Spleen (tissue), 11 donors: ENCODE data around the gene RFTN1. TPM values are rescaled to one million over a fixed set of nuclear protein-coding genes. Genes with fewer than 3 reads are reported as not detected.

ENCODE experiments used
- DNase-seq: peaks from one replicate; pipeline ENCODE4 v3.0.0-alpha.2; 2020
- H3K27ac ChIP-seq, 8 donors: fragments of 200-600 bp; sonication (generic) in 7 of 8; 1 replicate in 4 of 8; 2 replicates in 4 of 8; pipeline versions ENCODE4 v1.5.0 to v1.8.0; 2016 to 2021; ENCODE audit warnings: inconsistent platforms in 4 of 8, mild to moderate bottlenecking in 4 of 8, moderate library complexity in 1 of 8
- H3K27me3 ChIP-seq, 7 donors: fragments of 200-600 bp; sonication (generic) in 6 of 7; replicated peaks in 1 of 7; 1 replicate in 4 of 7; 2 replicates in 3 of 7; pipeline versions ENCODE4 v1.5.0 to v1.8.0; 2016 to 2021; ENCODE audit warnings: inconsistent platforms in 3 of 7, mild to moderate bottlenecking in 1 of 7
- H3K36me3 ChIP-seq, 6 donors: fragments of 200-600 bp; sonication (generic) in 5 of 6; 1 replicate in 4 of 6; 2 replicates in 2 of 6; pipeline versions ENCODE4 v1.5.0 to v1.8.0; 2016 to 2021; ENCODE audit warnings: inconsistent platforms in 2 of 6
- H3K4me1 ChIP-seq, 6 donors: fragments of 200-600 bp; sonication (generic) in 5 of 6; 1 replicate in 3 of 6; 2 replicates in 3 of 6; pipeline versions ENCODE4 v1.5.0 to v1.8.0; 2016 to 2021; ENCODE audit warnings: inconsistent platforms in 3 of 6
- H3K4me3 ChIP-seq, 8 donors: fragments of 200-600 bp; sonication (generic) in 7 of 8; 1 replicate in 4 of 8; 2 replicates in 4 of 8; pipeline versions ENCODE4 v1.5.0 to v1.8.0; 2016 to 2021; ENCODE audit warnings: inconsistent platforms in 4 of 8, mild to moderate bottlenecking in 4 of 8, moderate library complexity in 2 of 8
- H3K9me3 ChIP-seq, 8 donors: fragments of 200-600 bp; sonication (generic) in 7 of 8; 1 replicate in 4 of 8; 2 replicates in 4 of 8; pipeline versions ENCODE4 v1.5.0 to v1.8.0; 2016 to 2021; ENCODE audit warnings: inconsistent platforms in 4 of 8
- POLR2A ChIP-seq, 3 donors: fragments of 450-650 bp; IDR thresholded peaks; one replicate each; pipeline ENCODE4 v1.5.1; 2017; ENCODE audit warnings: antibody characterized with exemption in 3 of 3, mild to moderate bottlenecking in 1 of 3
- POLR2AphosphoS5 ChIP-seq, 3 donors: sonication (generic); formaldehyde crosslinking; IDR thresholded peaks; one replicate each; pipeline ENCODE4 v1.5.1; 2017; ENCODE audit warnings: antibody characterized with exemption in 3 of 3
- WGBS, 5 donors: extraction: QIAGEN DNeasy Blood & Tissue Kit in 3 of 5; methylation state at CpG; one replicate each; pipeline versions ENCODE4 v1.1.5 to v1.1.7; 2013 to 2018; 5-methylcytosine and 5-hydroxymethylcytosine counted together
- intact Hi-C: fragments of 100-400 bp; cut with DNase I; formaldehyde crosslinking; loops from one replicate; pipeline ENCODE4 v1.15.0; 2023; ENCODE audit warnings: low total_unique reads
- polyA plus RNA-seq, 3 donors: library from polyadenylated mRNA; stranded (reverse); fragments of 200-250 nt; gene quantifications; one replicate each; pipeline ENCODE4 v1.2.1, GENCODE V29; 2013
- total RNA-seq, 7 donors: library from RNA; depleted of rRNA in 3 of 7; stranded (reverse); fragments of >200 nt in 3 of 7; fragmentation: NEBNext Ultra II Directional in 4 of 7; extraction: Animal tissue kit (Norgen Biotek cat#: 25700) in 4 of 7; gene quantifications; one replicate each; pipeline versions ENCODE4 v1.1.0 to v1.2.1, GENCODE V29; 2016 to 2021
- TF ChIP-seq, protein P1 (sequence below), 11 experiments: fragments of 200-600 bp in 7 of 11; fragments of 450-650 bp in 4 of 11; sonication (generic) in 4 of 11; IDR thresholded peaks in 8 of 11; conservative IDR thresholded peaks in 3 of 11; 1 replicate in 7 of 11; 2 replicates in 4 of 11; pipeline versions ENCODE4 v1.4.0 to v1.8.0; 2016 to 2021; ENCODE audit warnings: antibody characterized with exemption in 11 of 11, inconsistent platforms in 4 of 11, mild to moderate bottlenecking in 1 of 11
- donor health status: healthy with polysubstance abuse.
- donor health status: DM: no; HTN: no; CAD: no; lungs with moderate emphysema.
- donor health status: DM: no; HTN: no; CAD: no.
- donor health status: Bipolar disorder and iron deficiency.
- donor health status: healthy.
- donor health status: DM: no; HTN: no; CAD: no.
- donor health status: DM: yes; HTN: yes; CAD: no.

RFTN1 gene
- total and polyA plus RNA-seq, 10 donors = 30.4 to 106 (median 75.3) TPM

DNA sequence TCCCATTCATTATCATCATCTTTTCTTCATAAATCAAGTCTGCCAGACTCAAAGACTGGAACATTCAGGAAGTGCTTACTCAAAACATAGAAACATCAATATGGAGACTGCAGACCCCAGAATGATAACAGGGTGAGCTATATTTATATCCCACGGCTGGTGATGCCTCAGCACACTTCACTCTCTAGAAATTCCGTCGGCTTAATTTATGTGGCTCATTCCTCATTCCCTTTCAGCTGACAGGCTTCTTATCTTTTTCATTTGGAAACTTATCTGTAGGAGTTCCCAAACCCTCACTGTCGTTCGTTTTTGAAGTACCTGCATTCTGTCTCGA, 45.5 kb downstream of the RFTN1 start:
- H3K4me3 ChIP-seq = no peak overlapping the region
- DNase-seq = no peak
- H3K4me1 ChIP-seq = peaks cover 28 to 81% (median 33%) of the 10 kb centered on the region in 6 donors
- H3K9me3 ChIP-seq = peaks cover 0 to 17% (median 13%) of the 10 kb centered on the region in 8 donors
- intact Hi-C loops = no loop called here
- H3K27ac ChIP-seq = peak overlapping the region in 6 of 8 donors; percentile 29 to 49 (median 34)
- no peaks in the 10 kb centered on the region for H3K27me3 ChIP-seq
- TF ChIP-seq POLR2AphosphoS5 (IDR thresholded peaks at IDR 0.05) (no peak), POLR2A (IDR thresholded peaks at IDR 0.05) (no peak)
- TF ChIP-seq, protein P1, sequence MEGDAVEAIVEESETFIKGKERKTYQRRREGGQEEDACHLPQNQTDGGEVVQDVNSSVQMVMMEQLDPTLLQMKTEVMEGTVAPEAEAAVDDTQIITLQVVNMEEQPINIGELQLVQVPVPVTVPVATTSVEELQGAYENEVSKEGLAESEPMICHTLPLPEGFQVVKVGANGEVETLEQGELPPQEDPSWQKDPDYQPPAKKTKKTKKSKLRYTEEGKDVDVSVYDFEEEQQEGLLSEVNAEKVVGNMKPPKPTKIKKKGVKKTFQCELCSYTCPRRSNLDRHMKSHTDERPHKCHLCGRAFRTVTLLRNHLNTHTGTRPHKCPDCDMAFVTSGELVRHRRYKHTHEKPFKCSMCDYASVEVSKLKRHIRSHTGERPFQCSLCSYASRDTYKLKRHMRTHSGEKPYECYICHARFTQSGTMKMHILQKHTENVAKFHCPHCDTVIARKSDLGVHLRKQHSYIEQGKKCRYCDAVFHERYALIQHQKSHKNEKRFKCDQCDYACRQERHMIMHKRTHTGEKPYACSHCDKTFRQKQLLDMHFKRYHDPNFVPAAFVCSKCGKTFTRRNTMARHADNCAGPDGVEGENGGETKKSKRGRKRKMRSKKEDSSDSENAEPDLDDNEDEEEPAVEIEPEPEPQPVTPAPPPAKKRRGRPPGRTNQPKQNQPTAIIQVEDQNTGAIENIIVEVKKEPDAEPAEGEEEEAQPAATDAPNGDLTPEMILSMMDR (IDR thresholded peaks at IDR 0.05 in 8 of 11, conservative IDR thresholded peaks at IDR 0.05 in 3 of 11) = no peak
- WGBS, 5 donors = 15 to 25% (median 21%) methylated on average over 6 of the region's 6 CpGs
- H3K36me3 ChIP-seq = peaks cover 0 to 27% (median 4%) of the 10 kb centered on the region in 6 donors

DNA sequence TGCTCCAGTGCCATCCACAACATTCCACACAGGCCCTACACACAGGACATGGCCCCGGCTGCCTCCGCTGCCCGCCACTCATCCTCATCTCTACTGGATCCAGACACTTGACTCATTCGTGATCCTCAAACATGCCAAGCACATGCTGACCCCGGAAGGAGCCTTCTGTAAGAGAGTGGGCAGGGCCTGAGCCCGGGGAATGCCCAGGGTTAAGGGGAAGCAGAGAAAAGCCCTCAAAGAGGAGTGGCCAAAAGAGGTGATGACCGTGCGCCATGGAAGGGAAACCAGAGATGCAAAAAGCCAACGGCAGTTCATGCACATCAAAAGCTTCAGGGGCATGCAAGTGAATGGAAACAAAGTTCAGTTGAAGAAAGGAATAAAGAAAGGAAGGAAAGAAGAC, 46.1 kb downstream of the RFTN1 start:
- peak; percentile 74 for DNase-seq
- H3K4me3 ChIP-seq = no peak overlapping the region
- WGBS, 5 donors = 45 to 59% (median 53%) methylated on average over 8 of the region's 9 CpGs
- H3K27me3 ChIP-seq = no peaks in the 10 kb centered on the region
- peaks cover 0 to 17% (median 13%) of the 10 kb centered on the region in 8 donors for H3K9me3 ChIP-seq
- intact Hi-C loops = no loop called here
- H3K27ac ChIP-seq = peak overlapping the region in 5 of 8 donors; percentile 16 to 49 (median 31)
- H3K36me3 ChIP-seq = peaks cover 0 to 21% (median 4%) of the 10 kb centered on the region in 6 donors
- TF ChIP-seq POLR2AphosphoS5 (IDR thresholded peaks at IDR 0.05) = no peak
- TF ChIP-seq, protein P1 (IDR thresholded peaks at IDR 0.05 in 8 of 11, conservative IDR thresholded peaks at IDR 0.05 in 3 of 11) = no peak
- no peak for TF ChIP-seq POLR2A (IDR thresholded peaks at IDR 0.05)
- peaks cover 30 to 82% (median 38%) of the 10 kb centered on the region in 6 donors for H3K4me1 ChIP-seq

DNA sequence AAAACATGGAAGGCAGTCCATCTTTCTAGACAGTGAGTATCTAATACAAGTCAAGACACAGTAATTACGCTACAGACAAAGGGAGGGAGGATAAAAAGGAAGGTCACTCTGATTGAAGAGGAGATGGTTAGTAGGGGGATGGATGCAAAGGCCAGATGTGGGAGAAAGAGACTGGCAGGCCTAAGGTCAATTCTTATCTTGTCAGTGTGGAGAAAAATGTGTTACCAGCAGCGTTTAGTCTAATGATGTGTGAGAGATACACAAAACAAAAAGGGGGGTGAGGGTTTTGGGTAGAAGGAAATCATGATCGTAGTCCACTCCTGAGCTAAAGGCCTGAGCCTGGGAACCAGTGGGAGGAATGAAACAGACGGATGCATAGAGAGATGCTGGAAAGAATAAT, 46.7 kb downstream of the RFTN1 start:
- peak overlapping the region in 3 of 8 donors; percentile 5 to 49 (median 45) for H3K27ac ChIP-seq
- intact Hi-C loops = no loop called here
- TF ChIP-seq, protein P1 (IDR thresholded peaks at IDR 0.05 in 8 of 11, conservative IDR thresholded peaks at IDR 0.05 in 3 of 11) = no peak
- no peak for TF ChIP-seq POLR2A (IDR thresholded peaks at IDR 0.05)
- peaks cover 0 to 15% (median 4%) of the 10 kb centered on the region in 6 donors for H3K36me3 ChIP-seq
- peaks cover 0 to 17% (median 13%) of the 10 kb centered on the region in 8 donors for H3K9me3 ChIP-seq
- H3K4me3 ChIP-seq = no peak overlapping the region
- WGBS, 5 donors = 79 to 88% (median 84%) methylated on average over 4 of the region's 4 CpGs
- DNase-seq = no peak
- H3K27me3 ChIP-seq = no peaks in the 10 kb centered on the region
- H3K4me1 ChIP-seq = peaks cover 30 to 83% (median 42%) of the 10 kb centered on the region in 6 donors

DNA sequence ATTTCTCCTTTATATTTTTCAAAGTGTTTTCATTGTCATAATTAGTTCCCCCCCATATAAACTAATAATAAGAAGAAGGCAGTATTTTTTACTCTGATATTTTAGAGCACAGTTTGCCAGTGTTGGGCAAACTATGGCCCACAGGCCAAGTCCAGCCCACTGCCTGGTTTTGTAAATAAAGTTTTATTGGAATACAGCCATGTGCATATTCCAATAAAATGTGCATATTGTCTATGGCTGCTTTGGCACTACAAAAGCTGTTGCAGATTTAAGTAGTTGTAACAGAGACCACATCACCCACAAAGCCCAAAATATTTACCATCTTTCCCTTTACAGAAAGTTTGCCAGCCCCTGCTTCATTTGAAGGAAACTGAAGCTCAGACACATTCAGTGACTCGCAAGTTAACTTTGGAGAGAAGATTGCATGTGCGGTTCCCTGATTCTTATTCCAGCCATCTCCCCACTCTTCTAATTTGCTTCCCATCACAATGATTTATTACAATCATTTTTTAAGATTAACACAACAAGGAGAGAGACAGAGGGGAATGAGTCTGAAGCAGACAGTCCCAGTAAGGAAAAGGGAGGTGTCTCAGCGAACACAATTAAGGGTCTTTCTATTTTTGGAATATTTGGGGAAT, 48.9 kb downstream of the RFTN1 start:
- intact Hi-C loops = no loop called here
- H3K36me3 ChIP-seq = peaks cover 0 to 4% (median 0%) of the 10 kb centered on the region in 6 donors
- no peak overlapping the region for H3K4me3 ChIP-seq
- WGBS, 5 donors = 65 to 81% (median 77%) methylated on average over 3 of the region's 3 CpGs
- H3K9me3 ChIP-seq = no peaks in the 10 kb centered on the region
- DNase-seq = no peak
- H3K27me3 ChIP-seq = no peaks in the 10 kb centered on the region
- H3K4me1 ChIP-seq = peaks cover 30 to 79% (median 41%) of the 10 kb centered on the region in 6 donors
- H3K27ac ChIP-seq = no peak overlapping the region
- no peak for TF ChIP-seq POLR2AphosphoS5 (IDR thresholded peaks at IDR 0.05)
- TF ChIP-seq POLR2A (IDR thresholded peaks at IDR 0.05) = no peak
- TF ChIP-seq, protein P1 (IDR thresholded peaks at IDR 0.05 in 8 of 11, conservative IDR thresholded peaks at IDR 0.05 in 3 of 11) = no peak
